GM18951 (cell line): Measurements from ENCODE around the gene SDS.
A peak's percentile ranks its signal among the peaks of the same experiment; 100 is the strongest.
"Not testable (repeated sequence)": the region's sequence is repeated elsewhere in the genome, so short reads cannot be mapped to it uniquely, and the experiment has no call there.

ENCODE experiments used
- POLR2A ChIP-seq: IDR thresholded peaks from 4 replicates; pipeline ENCODE4 v1.6.1; 2011; ENCODE audit warnings: mild to moderate bottlenecking; ENCODE audit not compliant: insufficient read length, insufficient read depth; ENCODE audit errors: extremely low read depth
- in situ Hi-C: fragments of 300-500 bp; cut with MboI; formaldehyde crosslinking; loops from one replicate; pipeline ENCODE4 v1.12.0; 2022; ENCODE audit warnings: low sequenced_read_pairs, mixed read lengths, inconsistent platforms; ENCODE audit not compliant: unreplicated experiment

The SDS gene

GRCh38 chr12:113371808-113372207, 31.9 kb downstream of the SDS start:
- in situ Hi-C loops: no loop called here
- no peak for TF ChIP-seq POLR2A

GRCh38 chr12:113370923-113371682, 32.6 kb downstream of the SDS start:
- in situ Hi-C loops: no loop called here
- no peak for TF ChIP-seq POLR2A

GRCh38 chr12:113369391-113369985, 34.2 kb downstream of the SDS start:
- TF ChIP-seq POLR2A: no peak
- in situ Hi-C loops: no loop called here

- TF ChIP-seq POLR2A: no peak
- in situ Hi-C loops: no loop called here
Measured at GRCh38 chr12:113368331-113368730, 35.4 kb downstream of the SDS start.

DNA sequence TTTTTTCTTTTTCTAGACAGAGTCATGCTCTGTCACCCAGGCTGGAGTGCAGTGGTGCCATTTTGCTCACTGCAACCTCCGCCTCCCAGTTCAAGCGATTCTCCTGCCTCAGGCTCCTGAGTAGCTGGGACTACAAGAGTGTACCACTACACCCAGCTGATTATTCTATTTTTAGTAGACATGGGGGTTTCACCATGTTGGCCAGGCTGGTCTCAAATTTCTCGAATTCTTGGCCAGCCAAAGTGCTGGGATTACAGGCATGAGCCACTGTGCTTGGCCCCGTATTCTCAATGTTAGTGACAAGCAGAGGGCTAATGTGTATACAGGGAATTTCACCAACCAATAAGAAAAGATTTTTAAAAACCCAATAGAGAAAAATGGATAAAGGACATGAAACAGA, 36.9 kb downstream of the SDS start:
- no peak for TF ChIP-seq POLR2A
- in situ Hi-C loops: no loop called here

- no peak for TF ChIP-seq POLR2A
- in situ Hi-C loops: no loop called here
Measured at GRCh38 chr12:113365639-113366395, 37.9 kb downstream of the SDS start.

DNA sequence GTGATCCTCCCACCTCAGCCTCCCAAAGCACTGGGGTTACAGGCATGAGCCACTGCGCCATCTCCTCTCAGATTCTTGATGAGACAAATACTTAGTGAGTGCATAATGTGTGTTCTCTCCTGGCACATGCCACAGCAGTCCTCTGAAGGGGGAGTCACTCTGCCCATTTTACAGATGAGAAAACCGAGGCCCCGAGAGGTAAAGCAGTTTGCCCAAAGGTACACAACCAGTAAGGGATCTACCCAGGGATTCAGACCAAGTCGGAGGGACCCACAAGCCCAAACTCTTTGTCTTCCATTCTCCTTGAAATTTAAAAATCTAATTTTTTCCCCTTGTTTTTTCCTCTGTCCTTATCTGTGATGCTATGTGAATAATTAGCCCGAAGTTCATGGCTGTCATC, 39.0 kb downstream of the SDS start:
- TF ChIP-seq POLR2A: no peak
- in situ Hi-C loops: no loop called here

DNA sequence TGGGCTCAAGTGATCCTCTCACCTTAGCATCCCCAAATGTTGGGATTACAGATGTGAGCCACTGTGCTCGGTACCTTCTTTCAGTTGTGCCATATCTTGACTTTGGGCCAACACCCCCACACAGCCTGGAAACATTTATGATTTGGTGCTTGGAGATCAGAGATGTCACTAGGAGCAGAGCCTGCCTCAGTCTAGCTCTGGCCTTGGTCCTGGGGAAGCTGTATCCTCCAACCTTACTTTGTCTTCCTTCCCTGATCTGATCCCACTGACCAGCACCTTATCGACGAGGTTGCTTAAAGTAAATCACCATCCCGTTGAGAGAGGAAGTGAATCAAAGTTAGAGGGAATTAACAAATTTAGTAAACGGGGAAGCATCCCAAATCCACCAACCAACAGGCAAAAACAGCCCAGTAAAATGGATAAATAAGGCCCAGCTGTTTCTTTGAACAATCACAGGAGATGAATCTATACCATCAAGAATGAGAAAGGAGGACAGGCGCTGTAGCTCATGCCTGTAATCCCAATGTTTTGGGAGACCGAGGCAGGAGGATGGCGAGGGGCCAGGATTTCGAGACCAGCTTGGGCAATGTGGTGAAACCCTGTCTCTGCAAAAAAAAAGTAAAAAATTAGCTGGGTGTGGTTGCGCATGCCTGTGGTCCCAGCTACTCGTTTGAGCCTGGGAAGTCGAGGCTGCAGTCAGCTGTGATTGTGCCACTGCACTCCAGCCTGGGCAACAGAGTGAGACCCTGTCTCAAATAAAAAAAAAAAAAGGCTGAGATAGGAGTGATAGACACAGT, 41.9 kb downstream of the SDS start:
- in situ Hi-C loops: no loop called here

DNA sequence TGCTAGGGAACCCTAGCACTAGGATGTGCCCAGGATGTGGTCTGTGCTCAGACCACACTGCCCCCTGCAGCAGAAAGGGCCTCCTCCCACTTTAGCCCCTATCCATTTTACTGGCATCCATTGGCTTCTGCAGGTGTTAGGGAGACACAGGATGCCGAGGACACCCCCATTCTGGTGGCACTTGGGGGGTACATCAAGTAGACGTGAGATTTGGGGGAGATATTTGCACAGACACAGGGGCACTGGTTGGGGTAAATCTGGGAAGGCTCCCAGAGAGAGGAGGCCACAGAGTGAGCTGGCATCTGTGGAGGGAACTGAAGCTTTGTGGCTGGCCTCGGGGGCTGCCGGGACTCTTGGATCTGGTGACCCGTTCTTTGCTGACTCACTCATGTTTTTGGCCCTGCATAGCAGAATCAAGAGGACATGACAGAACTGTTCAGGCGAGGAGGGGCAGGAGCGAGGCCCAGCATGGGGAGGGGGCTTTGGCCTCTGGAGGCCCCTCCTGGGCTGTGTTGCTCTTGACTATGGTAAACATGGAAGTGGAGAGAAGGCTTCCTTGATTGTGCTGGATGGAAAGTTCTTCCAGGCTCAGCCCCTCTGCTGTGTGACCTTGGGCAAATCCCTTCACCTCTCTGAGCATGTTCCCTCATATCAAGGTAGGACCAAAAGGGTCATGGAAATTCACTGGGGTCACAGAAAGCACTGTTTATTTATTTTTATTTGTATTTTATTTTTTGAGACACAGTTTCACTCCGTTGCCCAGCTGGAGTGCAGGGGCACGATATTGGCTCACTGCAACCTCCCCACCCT, 43.5 kb downstream of the SDS start:
- TF ChIP-seq POLR2A: no peak
- in situ Hi-C loops: no loop called here

More for the DNA sequence above, 41.9 kb downstream of the SDS start:
- TF ChIP-seq POLR2A: no peak

DNA sequence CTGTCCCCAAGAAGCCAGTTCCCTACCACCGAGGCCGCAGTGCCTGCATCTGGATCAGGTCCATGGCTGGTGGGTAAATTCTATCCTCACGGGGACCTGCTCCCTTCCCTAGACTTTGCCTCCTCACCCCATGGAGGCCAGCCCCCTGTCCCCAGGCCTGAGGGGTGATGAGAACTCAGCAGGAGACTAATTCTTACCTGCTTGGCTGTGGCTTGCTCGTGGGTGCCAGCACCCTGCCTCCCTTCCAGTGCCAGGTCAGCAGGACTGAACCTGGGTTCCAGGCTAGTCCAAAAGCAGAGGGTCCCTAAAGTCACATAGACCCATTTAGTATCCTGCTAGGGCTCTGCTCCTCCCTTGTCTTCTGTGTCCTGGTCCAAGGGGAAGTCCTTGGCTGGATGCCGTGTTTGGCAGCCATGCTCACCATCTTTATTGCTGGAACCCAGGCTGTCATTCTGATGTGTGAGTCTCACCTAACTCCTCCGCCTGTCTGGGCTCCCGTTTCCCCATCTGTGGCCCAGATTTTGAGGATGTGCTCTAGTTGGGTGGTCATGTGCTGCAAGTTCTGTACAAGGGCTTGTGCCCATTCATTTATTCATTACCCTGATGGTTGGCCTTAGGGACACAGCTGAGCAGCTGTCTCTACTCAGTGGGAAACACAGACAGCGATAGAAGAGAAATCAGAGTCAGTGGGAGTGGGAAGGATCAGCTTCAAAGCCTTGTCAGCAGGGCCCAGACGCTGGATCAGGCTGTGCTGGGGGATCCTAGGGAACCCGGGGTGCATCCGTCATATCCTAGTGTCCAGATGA, 44.4 kb downstream of the SDS start:
- in situ Hi-C loops: no loop called here
- TF ChIP-seq POLR2A: no peak

DNA sequence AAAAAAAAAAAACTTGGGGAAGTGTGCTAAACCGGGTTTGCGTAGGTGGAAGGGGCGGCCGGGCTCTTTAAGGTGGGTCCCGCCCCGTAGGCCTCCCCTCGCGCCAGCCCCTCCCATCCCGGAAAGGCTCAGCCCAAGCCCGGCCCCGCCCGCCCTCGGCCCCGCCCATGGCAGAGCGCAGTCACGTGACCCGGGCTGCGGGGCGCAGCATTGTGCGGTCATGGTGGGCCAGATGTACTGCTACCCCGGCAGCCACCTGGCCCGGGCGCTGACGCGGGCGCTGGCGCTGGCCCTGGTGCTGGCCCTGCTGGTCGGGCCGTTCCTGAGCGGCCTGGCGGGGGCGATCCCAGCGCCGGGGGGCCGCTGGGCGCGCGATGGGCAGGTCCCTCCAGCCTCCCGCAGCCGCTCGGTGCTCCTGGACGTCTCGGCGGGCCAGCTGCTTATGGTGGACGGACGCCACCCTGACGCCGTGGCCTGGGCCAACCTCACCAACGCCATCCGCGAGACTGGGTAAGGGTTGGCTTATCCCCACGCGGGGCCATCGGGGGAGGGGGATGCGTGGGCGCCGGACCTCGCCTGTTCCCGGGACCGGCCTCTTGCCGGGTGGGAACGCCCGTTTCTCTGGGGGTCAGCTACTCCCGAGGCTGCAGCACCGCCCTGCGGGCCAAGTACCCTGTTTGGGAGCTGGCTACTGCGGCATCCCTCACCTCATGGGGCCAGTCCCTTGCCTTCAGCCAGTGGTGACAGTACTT, 45.1 kb downstream of the SDS start, which contains the start of gene PLBD2:
Gene PLBD2, plus strand, starts transcription at position 207 of the 752 bp plus-strand sequence. Its CDS starts 14 bp downstream, at position 221.
- peak; percentile 70 for TF ChIP-seq POLR2A

DNA sequence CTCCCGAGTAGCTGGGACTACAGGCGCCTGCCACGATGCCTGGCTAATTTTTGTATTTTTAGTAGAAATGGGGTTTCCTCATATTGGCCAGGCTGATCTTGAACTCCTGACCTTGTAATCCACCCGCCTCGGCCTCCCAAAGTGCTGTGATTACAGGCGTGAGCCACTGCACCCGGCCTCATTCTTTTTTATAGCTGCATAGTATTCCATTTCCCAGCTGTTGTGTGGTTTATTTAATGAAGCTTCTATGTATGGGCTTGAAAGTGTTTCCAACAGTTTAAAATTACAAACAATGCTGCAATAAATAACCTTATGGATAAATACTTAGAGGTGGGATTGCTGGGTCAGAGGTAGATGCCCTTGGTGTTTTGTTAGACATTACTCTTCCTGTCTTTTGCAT, 49.5 kb downstream of the SDS start:
- in situ Hi-C loops: not testable (repeated sequence)

More for the DNA sequence above, 45.1 kb downstream of the SDS start, which contains the start of gene PLBD2:
- in situ Hi-C loops: no loop called here
